Ovary (tissue), 3 donors: Measurements from ENCODE around the gene ASAP2.

Experiments
- POLR2A ChIP-seq: fragments of 450-650 bp; IDR thresholded peaks from one replicate; pipeline ENCODE4 v1.6.1; 2017; ENCODE audit warnings: antibody characterized with exemption, mild to moderate bottlenecking, moderate library complexity
- TF ChIP-seq, protein P1 (sequence below), 3 donors: fragments of 450-650 bp in 2 of 3; fragments of 200-600 bp in 1 of 3; IDR thresholded peaks; one replicate each; pipeline versions ENCODE4 v1.5.1 to v1.8.0; 2016 to 2022; ENCODE audit warnings: antibody characterized with exemption in 3 of 3, mild to moderate bottlenecking in 1 of 3
- donor health status: DM: no; HTN: no; CAD: no.

GRCh38 chr2:9256570-9257043 is 50.0 kb downstream of the ASAP2 start:
- no peak for TF ChIP-seq POLR2A
- TF ChIP-seq, protein P1, sequence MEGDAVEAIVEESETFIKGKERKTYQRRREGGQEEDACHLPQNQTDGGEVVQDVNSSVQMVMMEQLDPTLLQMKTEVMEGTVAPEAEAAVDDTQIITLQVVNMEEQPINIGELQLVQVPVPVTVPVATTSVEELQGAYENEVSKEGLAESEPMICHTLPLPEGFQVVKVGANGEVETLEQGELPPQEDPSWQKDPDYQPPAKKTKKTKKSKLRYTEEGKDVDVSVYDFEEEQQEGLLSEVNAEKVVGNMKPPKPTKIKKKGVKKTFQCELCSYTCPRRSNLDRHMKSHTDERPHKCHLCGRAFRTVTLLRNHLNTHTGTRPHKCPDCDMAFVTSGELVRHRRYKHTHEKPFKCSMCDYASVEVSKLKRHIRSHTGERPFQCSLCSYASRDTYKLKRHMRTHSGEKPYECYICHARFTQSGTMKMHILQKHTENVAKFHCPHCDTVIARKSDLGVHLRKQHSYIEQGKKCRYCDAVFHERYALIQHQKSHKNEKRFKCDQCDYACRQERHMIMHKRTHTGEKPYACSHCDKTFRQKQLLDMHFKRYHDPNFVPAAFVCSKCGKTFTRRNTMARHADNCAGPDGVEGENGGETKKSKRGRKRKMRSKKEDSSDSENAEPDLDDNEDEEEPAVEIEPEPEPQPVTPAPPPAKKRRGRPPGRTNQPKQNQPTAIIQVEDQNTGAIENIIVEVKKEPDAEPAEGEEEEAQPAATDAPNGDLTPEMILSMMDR (IDR thresholded peaks at IDR 0.05), result no peak
